Measurements from ENCODE around the gene RAB21. TPM values are rescaled to one million over a fixed set of nuclear protein-coding genes. Genes with fewer than 3 reads are reported as not detected.

Gene RAB21
- total and polyA plus RNA-seq, 2 of the 4 experiments (the other 2 are of a cell fraction), result 13.8 to 15.0 TPM

DNA sequence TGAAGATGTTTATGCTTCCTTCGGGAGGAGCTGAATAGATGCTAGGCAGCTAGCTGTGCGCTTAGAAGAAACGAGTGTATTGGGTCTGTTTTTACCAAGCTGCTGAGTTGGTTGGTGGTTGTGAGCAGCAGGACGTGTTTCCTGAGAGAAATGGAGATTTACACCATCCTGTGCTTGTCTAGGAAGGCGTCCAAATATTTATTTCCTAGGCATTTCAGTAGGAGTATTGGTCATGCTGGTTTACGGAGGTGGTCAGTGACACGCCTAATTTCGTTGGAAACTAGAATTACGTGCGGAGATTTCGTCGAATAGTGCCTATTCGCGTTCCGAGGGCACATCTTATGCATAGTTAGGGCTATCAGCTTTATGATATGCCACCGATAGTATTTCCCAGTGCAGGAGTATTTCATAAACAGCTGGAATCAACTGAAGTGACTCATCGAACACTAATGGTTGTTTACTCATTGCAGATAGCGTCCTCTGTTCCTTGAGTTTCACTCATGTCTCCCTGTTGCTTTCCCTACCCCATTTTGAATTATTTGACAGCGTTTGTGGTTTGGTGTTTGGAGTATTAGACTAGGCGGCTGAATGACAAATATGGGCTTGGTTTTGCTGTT lies 85.7 kb downstream of the RAB21 start (continued):
- TF ChIP-seq ELK1 (IDR thresholded peaks at IDR 0.05; ENCODE audit: borderline replicate concordance, low read depth, low read length), result no peak

- ATAC-seq (ENCODE audit: low read depth) (peak; percentile 66), DNase-seq (peak; percentile 47)
- peaks cover 11% of the 10 kb centered on the region; the same call in 1 of the 2 replicates for H4K20me1 ChIP-seq (ENCODE audit: insufficient read depth, low read length)
- no peak overlapping the region for H4K8ac ChIP-seq (ENCODE audit: low read depth in 2 of 2, low read length in 2 of 2)
- H3K56ac ChIP-seq (ENCODE audit: extremely low read depth, insufficient read depth, low read length), result no peak overlapping the region
- no peaks in the 10 kb centered on the region for H3K4me1 ChIP-seq (ENCODE audit: control insufficient read depth, insufficient read depth, low read length)
- no peak overlapping the region for H3K18ac ChIP-seq (ENCODE audit: low read depth, low read length)
- H2BK15ac ChIP-seq (ENCODE audit: low read depth, low read length), result no peak overlapping the region
- dilution Hi-C loops (cut with HindIII; ENCODE audit: low sequenced_read_pairs, unreplicated experiment) (no loop called here), in situ Hi-C loops (cut with MboI; ENCODE audit: low sequenced_read_pairs) (no loop called here), intact Hi-C loops (cut with micrococcal nuclease) (loop anchor here (1.0 kb wide), 1 partner anchor 66 kb away; no protein-coding TSS in a partner anchor)
- H3K36me3 ChIP-seq (ENCODE audit: control insufficient read depth, insufficient read depth, low read length), result peaks cover 4% of the 10 kb centered on the region; the same call in 1 of the 2 replicates
- no peak overlapping the region for H2BK20ac ChIP-seq (ENCODE audit: low read depth, low read length)
- no peak overlapping the region for H2AFZ ChIP-seq (replicated peaks; ENCODE audit: low read length, poor library complexity)
- H3K27ac ChIP-seq (ENCODE audit: insufficient read depth, low read length), result no peak overlapping the region
- no peak overlapping the region for H2BK120ac ChIP-seq (ENCODE audit: low read depth, low read length)
- H3K4me3 ChIP-seq (ENCODE audit: insufficient read depth, low read depth, low read length), result no peak overlapping the region
- ChIA-PET POLR2A (ENCODE audit: unreplicated experiment) (interaction anchor here (0.6 to 0.8 kb wide), 3 partner anchors 50 to 121 kb away, joined by 3 to 6 read pairs (median 4); no protein-coding TSS in a partner anchor), CTCF (interaction anchor here (0.5 to 1.1 kb wide), 6 partner anchors 9 to 183 kb away, joined by 3 to 4 read pairs (median 3); no protein-coding TSS in a partner anchor)
- H3K9ac ChIP-seq (ENCODE audit: low read depth, low read length), result no peak overlapping the region
- H3K79me1 ChIP-seq (ENCODE audit: low read depth in 1 of 2, low read length in 2 of 2), result peaks cover 11 to 49% of the 10 kb centered on the region in 2 experiments
- no peak overlapping the region for H3K14ac ChIP-seq (replicated peaks; ENCODE audit: low read depth, low read length)
- H2AK9ac ChIP-seq (replicated peaks; ENCODE audit: low read depth, low read length, poor library complexity), result no peak overlapping the region
- BruUV-seq (replicated peaks), result no TSS peak
- no peak overlapping the region for H2BK5ac ChIP-seq (ENCODE audit: low read depth, low read length, poor library complexity, severe bottlenecking)
- no peak overlapping the region for H3K4me2 ChIP-seq (ENCODE audit: low read depth, low read length)
- H3K9me1 ChIP-seq (ENCODE audit: insufficient read depth, low read length), result no peaks in the 10 kb centered on the region
- no peak overlapping the region for H4K91ac ChIP-seq (ENCODE audit: insufficient read depth, low read depth, low read length)
- no peaks in the 10 kb centered on the region for H3K27me3 ChIP-seq (ENCODE audit: control insufficient read depth, insufficient read depth, low read length)
- no peak overlapping the region for H4K5ac ChIP-seq (ENCODE audit: low read depth, low read length)
- H3K4ac ChIP-seq (ENCODE audit: low read depth, low read length), result no peak overlapping the region
- H2AK5ac ChIP-seq (ENCODE audit: low read depth, low read length), result no peak overlapping the region
- no peaks in the 10 kb centered on the region for H3K9me3 ChIP-seq (ENCODE audit: control insufficient read depth, insufficient read depth, low read length)
- no peak overlapping the region for H3K23ac ChIP-seq (ENCODE audit: low read depth, low read length)
- no CpG with 5 or more reads among the region's 3 CpGs for WGBS, 2 experiments (ENCODE audit: extremely low coverage in 2 of 2, insufficient read length in 1 of 2)
- TF ChIP-seq MAFK (IDR thresholded peaks at IDR 0.05; ENCODE audit: low read depth, low read length), result no peak
- no peak for TF ChIP-seq MXI1 (IDR thresholded peaks at IDR 0.05; ENCODE audit: borderline replicate concordance, low read depth, low read length)
- TF ChIP-seq CEBPB (IDR thresholded peaks at IDR 0.05; ENCODE audit: low read depth, low read length), result peak; percentile 22; the same call in 1 of the 2 replicates
- TF ChIP-seq SMC3 (IDR thresholded peaks at IDR 0.05; ENCODE audit: low read depth, low read length), result peak; percentile 29; the same call in 1 of the 2 replicates
- no peak for TF ChIP-seq BHLHE40 (IDR thresholded peaks at IDR 0.05; ENCODE audit: low read depth, low read length)
- TF ChIP-seq, protein P1, sequence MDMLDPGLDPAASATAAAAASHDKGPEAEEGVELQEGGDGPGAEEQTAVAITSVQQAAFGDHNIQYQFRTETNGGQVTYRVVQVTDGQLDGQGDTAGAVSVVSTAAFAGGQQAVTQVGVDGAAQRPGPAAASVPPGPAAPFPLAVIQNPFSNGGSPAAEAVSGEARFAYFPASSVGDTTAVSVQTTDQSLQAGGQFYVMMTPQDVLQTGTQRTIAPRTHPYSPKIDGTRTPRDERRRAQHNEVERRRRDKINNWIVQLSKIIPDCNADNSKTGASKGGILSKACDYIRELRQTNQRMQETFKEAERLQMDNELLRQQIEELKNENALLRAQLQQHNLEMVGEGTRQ (IDR thresholded peaks at IDR 0.05; ENCODE audit: low read depth, low read length), result no peak
- no peak for TF ChIP-seq ELK1 (IDR thresholded peaks at IDR 0.05; ENCODE audit: borderline replicate concordance, low read depth, low read length)
- TF ChIP-seq, protein P2, sequence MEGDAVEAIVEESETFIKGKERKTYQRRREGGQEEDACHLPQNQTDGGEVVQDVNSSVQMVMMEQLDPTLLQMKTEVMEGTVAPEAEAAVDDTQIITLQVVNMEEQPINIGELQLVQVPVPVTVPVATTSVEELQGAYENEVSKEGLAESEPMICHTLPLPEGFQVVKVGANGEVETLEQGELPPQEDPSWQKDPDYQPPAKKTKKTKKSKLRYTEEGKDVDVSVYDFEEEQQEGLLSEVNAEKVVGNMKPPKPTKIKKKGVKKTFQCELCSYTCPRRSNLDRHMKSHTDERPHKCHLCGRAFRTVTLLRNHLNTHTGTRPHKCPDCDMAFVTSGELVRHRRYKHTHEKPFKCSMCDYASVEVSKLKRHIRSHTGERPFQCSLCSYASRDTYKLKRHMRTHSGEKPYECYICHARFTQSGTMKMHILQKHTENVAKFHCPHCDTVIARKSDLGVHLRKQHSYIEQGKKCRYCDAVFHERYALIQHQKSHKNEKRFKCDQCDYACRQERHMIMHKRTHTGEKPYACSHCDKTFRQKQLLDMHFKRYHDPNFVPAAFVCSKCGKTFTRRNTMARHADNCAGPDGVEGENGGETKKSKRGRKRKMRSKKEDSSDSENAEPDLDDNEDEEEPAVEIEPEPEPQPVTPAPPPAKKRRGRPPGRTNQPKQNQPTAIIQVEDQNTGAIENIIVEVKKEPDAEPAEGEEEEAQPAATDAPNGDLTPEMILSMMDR (conservative IDR thresholded peaks at IDR 0.05; ENCODE audit: low read depth, low read length), result peak; percentile 61
Observed at GRCh38 chr12:71846322-71846940, 91.8 kb downstream of the RAB21 start.

All from IMR-90 (cell line).